Uterus (tissue), 4 donors: Measurements from ENCODE around the gene DNAJB11. TPM values are rescaled to one million over a fixed set of nuclear protein-coding genes. Genes with fewer than 3 reads are reported as not detected.
A peak's percentile ranks its signal among the peaks of the same experiment; 100 is the strongest.
"Not testable (repeated sequence)": the region's sequence is repeated elsewhere in the genome, so short reads cannot be mapped to it uniquely, and the experiment has no call there.

Experiments used
- DNase-seq, 2 donors: peaks; one replicate each; pipeline ENCODE4 v3.0.0-alpha.2; 2019 to 2020
- H3K27ac ChIP-seq, 2 donors: fragments of 200-600 bp; sonication (generic); 1 replicate in 1 of 2; 2 replicates in 1 of 2; pipeline ENCODE4 v1.5.1; 2016 to 2018
- H3K27me3 ChIP-seq, 2 donors: fragments of 200-600 bp; sonication (generic); one replicate each; pipeline ENCODE4 v1.5.1; 2018 to 2019; ENCODE audit warnings: control low read depth in 1 of 2
- H3K36me3 ChIP-seq, 2 donors: fragments of 200-600 bp; sonication (generic); one replicate each; pipeline ENCODE4 v1.5.1; 2019; ENCODE audit warnings: control low read depth in 1 of 2
- H3K4me1 ChIP-seq, 2 donors: fragments of 200-600 bp; sonication (generic); one replicate each; pipeline ENCODE4 v1.5.1; 2018 to 2019; ENCODE audit warnings: control low read depth in 1 of 2
- H3K4me3 ChIP-seq, 2 donors: fragments of 200-600 bp; sonication (generic); 1 replicate in 1 of 2; 2 replicates in 1 of 2; pipeline ENCODE4 v1.5.1; 2018 to 2019; ENCODE audit warnings: mild to moderate bottlenecking in 1 of 2
- H3K9me3 ChIP-seq, 2 donors: fragments of 200-600 bp; sonication (generic); one replicate each; pipeline ENCODE4 v1.5.1; 2019; ENCODE audit warnings: control low read depth in 1 of 2
- CTCF ChIP-seq, 4 experiments: fragments of 200-600 bp in 2 of 4; fragments of 450-650 bp in 2 of 4; sonication (generic) in 2 of 4; IDR thresholded peaks; one replicate each; pipeline ENCODE4 v1.5.1; 2016 to 2019; ENCODE audit warnings: antibody characterized with exemption in 4 of 4, mild to moderate bottlenecking in 2 of 4, moderate library complexity in 1 of 4
- POLR2A ChIP-seq, 2 donors: fragments of 450-650 bp; IDR thresholded peaks; one replicate each; pipeline ENCODE4 v1.6.1; 2016; ENCODE audit warnings: antibody characterized with exemption in 2 of 2, mild to moderate bottlenecking in 1 of 2, moderate library complexity in 1 of 2
- intact Hi-C: fragments of 100-400 bp; cut with DNase I; formaldehyde crosslinking; loops from one replicate; pipeline ENCODE4 v1.15.1; 2023; ENCODE audit warnings: low total_unique reads
- total RNA-seq, 4 donors: library from RNA; depleted of rRNA in 3 of 4; stranded (reverse); fragments of >200 nt in 3 of 4; gene quantifications; one replicate each; pipeline versions ENCODE4 v1.1.0 to v1.2.4, GENCODE V29; 2014 to 2023
- donor health status: DM: yes; HTN: yes; CAD: no.

The DNAJB11 gene
- total RNA-seq, 4 donors from 2014 or later = 26.2 to 68.8 (median 40.0) TPM

GRCh38 chr3:186552408-186553031 lies 18.0 kb upstream of the DNAJB11 start:
- Histone ChIP-seq H3K9me3 (no peaks in the 10 kb centered on the region), H3K27me3 (no peaks in the 10 kb centered on the region), H3K4me1 (no peaks in the 10 kb centered on the region), H3K4me3 (no peak overlapping the region), H3K36me3 (no peaks in the 10 kb centered on the region), H3K27ac (no peak overlapping the region)
- no peak for TF ChIP-seq POLR2A (IDR thresholded peaks at IDR 0.05)
- TF ChIP-seq CTCF (IDR thresholded peaks at IDR 0.05) = no peak
- intact Hi-C loops = no loop called here
- DNase-seq = no peak

- Histone ChIP-seq H3K36me3 (no peaks in the 10 kb centered on the region), H3K4me1 (peaks cover 0 to 11% of the 10 kb centered on the region in 2 donors), H3K27me3 (no peaks in the 10 kb centered on the region), H3K9me3 (no peaks in the 10 kb centered on the region), H3K4me3 (no peak overlapping the region), H3K27ac (no peak overlapping the region)
- intact Hi-C loops = no loop called here
- TF ChIP-seq POLR2A (IDR thresholded peaks at IDR 0.05) (no peak), CTCF (IDR thresholded peaks at IDR 0.05) (no peak)
- DNase-seq = no peak
Measured at GRCh38 chr3:186564586-186564985, 5.9 kb upstream of the DNAJB11 start.

DNA sequence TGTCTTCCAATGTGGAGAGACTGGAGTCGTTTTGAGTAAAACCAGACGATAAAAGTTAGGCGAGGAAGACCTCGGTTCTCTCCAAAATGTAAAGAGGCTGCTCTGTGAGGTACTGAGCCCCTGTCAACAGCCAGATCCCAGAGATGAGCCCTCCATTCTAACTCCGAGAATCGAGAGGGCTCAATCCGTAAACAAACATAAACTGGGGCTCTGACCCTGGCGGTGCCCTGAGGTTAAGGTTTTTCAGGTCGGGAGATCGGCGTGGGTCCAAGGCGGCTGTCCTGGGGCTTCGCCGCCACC lies 3.8 kb upstream of the DNAJB11 start:
- no peaks in the 10 kb centered on the region for H3K36me3 ChIP-seq
- H3K4me3 ChIP-seq = peak overlapping the region; percentile 65 to 66
- H3K4me1 ChIP-seq = peaks cover 5 to 21% of the 10 kb centered on the region in 2 donors
- TF ChIP-seq CTCF (IDR thresholded peaks at IDR 0.05) = no peak
- no peaks in the 10 kb centered on the region for H3K9me3 ChIP-seq
- peak overlapping the region; percentile 79 to 81 for H3K27ac ChIP-seq
- no peaks in the 10 kb centered on the region for H3K27me3 ChIP-seq
- intact Hi-C loops = no loop called here
- no peak for DNase-seq

DNA sequence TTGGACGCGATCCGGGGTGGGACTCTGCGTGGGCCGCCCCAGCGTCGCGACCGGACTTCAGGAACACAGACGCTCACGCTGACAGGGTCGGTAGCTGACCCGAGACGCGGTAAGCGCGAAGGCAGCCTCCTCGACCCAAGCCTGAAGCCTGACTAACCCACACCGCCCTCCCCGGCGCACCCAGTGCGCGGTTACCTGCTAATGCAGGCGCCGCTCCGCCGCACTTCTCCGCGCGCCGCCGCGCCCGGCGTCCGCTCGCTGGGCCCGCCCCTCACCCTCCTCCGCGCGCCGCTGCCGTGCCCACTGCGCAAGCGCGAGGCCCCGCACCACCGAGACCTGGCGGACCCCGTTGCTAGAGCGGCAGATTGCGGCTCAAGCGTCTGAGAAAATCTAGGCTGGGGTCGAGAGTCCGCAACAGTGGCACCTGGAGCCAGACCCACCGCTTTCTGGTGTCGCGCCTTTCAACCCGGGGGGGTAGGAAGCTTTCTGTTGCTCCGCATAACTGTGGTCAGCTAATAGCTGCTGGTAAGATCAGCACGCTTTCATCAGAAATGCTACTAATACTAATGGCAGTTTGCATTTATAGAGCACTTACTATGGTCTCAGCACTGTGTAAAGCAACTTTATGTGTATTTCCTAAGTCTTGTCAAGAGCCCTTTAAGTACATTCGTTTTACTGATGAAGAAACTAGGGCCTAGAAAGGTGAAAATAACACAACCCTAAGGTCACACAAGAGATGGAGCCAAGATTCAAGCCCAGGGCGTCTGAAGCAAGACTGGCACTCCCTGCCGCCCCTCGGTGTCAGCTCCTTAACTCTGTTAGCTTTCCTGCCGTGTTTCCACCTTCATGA lies 3.2 kb upstream of the DNAJB11 start, which contains the start of gene TBCCD1:
TSS of gene TBCCD1 (minus strand) at position 268 of the 850 bp plus-strand sequence. CDS start 3,010 bp downstream, outside the sequence.
- peak within 1 kb of the TSS; percentile 65 to 66 for H3K4me3 ChIP-seq
- peaks cover 5 to 21% of the 10 kb centered on the region in 2 donors for H3K4me1 ChIP-seq
- no peaks in the 10 kb centered on the region for H3K9me3 ChIP-seq
- peak in 1 of 4 experiments; percentile 20 for TF ChIP-seq CTCF (IDR thresholded peaks at IDR 0.05)
- TF ChIP-seq POLR2A (IDR thresholded peaks at IDR 0.05) = peak; percentile 93 to 96
- H3K27me3 ChIP-seq = no peaks in the 10 kb centered on the region
- peak; percentile 86 to 94 for DNase-seq
- peak within 1 kb of the TSS; percentile 79 to 81 for H3K27ac ChIP-seq
- no peaks in the 10 kb centered on the region for H3K36me3 ChIP-seq
- intact Hi-C loops = no loop called here

DNA sequence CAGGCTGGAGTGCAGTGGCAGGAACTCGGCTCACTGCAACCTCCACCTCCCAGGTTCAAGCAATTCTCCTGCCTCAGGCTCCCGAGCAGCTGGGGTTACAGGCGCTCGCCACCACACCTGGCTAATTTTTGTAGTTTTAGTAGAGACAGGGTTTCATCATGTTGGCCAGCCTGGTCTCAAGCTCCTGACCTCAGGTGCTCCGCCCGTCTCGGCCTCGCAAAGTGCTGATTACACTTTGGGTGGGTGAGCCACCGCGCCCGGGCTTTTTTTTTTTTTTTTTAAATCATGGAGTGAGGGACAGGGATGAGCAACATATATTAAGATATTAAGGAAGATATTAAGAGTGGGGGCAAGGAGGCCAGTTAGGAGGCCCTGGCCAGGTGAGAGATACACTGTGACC lies 1.2 kb upstream of the DNAJB11 start:
- intact Hi-C loops, H3K27me3 ChIP-seq, H3K9me3 ChIP-seq, H3K27ac ChIP-seq, DNase-seq, H3K36me3 ChIP-seq: not testable (repeated sequence)
- peaks cover 5 to 21% of the 10 kb centered on the region in 2 donors for H3K4me1 ChIP-seq
- H3K4me3 ChIP-seq = peak overlapping the region in 1 of 2 donors; percentile 46
